Neural progenitor cell (in vitro differentiated cells): ENCODE data around the gene KLRC3. TPM values are rescaled to one million over a fixed set of nuclear protein-coding genes. Genes with fewer than 3 reads are reported as not detected.
A peak's percentile ranks its signal among the peaks of the same experiment; 100 is the strongest.
"Not testable (repeated sequence)": the region's sequence is repeated elsewhere in the genome, so short reads cannot be mapped to it uniquely, and the experiment has no call there.

Experiments used
- DNase-seq: peaks from one replicate; pipeline ENCODE4 v3.0.0-alpha.2; 2016; ENCODE audit warnings: low spot score
- H2AFZ ChIP-seq: fragments of 200-600 bp; sonication (generic); replicated peaks from 2 replicates; pipeline ENCODE4 v1.6.1; 2016; ENCODE audit warnings: antibody characterized with exemption
- H3F3A ChIP-seq: fragments of 200-600 bp; sonication (generic); 2 replicates; pipeline ENCODE4 v1.6.1; 2016; ENCODE audit warnings: antibody characterized with exemption, low read depth
- H3K27ac ChIP-seq: fragments of 200-600 bp; sonication (generic); 2 replicates; pipeline ENCODE4 v1.5.1; 2016; ENCODE audit warnings: mild to moderate bottlenecking
- H3K27me3 ChIP-seq: fragments of 200-600 bp; sonication (generic); 2 replicates; pipeline ENCODE4 v1.6.1; 2016; ENCODE audit warnings: mild to moderate bottlenecking, moderate library complexity
- H3K36me3 ChIP-seq: fragments of 200-600 bp; sonication (generic); 2 replicates; pipeline ENCODE4 v1.5.1; 2016
- H3K4me1 ChIP-seq: fragments of 200-600 bp; sonication (generic); 2 replicates; pipeline ENCODE4 v1.6.1; 2016; ENCODE audit warnings: mixed run types
- H3K4me2 ChIP-seq: fragments of 200-600 bp; sonication (generic); 2 replicates; pipeline ENCODE4 v1.6.1; 2016
- H3K4me3 ChIP-seq: fragments of 200-600 bp; sonication (generic); 2 replicates; pipeline ENCODE4 v1.5.1; 2016
- H3K79me2 ChIP-seq: fragments of 200-600 bp; sonication (generic); 2 replicates; pipeline ENCODE4 v1.6.1; 2016; ENCODE audit warnings: low read depth
- H3K9ac ChIP-seq: fragments of 200-600 bp; sonication (generic); 2 replicates; pipeline ENCODE4 v1.6.1; 2016
- H3K9me3 ChIP-seq: fragments of 200-600 bp; sonication (generic); 2 replicates; pipeline ENCODE4 v1.5.1; 2016; ENCODE audit warnings: low read depth
- H4K20me1 ChIP-seq: fragments of 200-600 bp; sonication (generic); 2 replicates; pipeline ENCODE4 v1.6.1; 2016; ENCODE audit warnings: low read depth
- H3K27ac Mint-ChIP-seq: 3 replicates; pipeline ENCODE4 v1.8.0; 2021; ENCODE audit warnings: mixed read lengths
- H3K27me3 Mint-ChIP-seq: 2 replicates; pipeline ENCODE4 v1.8.0; 2022; ENCODE audit warnings: low read depth, mild to moderate bottlenecking, inconsistent platforms, moderate library complexity, mixed read lengths; ENCODE audit not compliant: insufficient read depth
- H3K36me3 Mint-ChIP-seq: 3 replicates; pipeline ENCODE4 v1.8.0; 2021; ENCODE audit warnings: mixed read lengths
- H3K4me1 Mint-ChIP-seq: 3 replicates; pipeline ENCODE4 v1.8.0; 2021; ENCODE audit warnings: mixed read lengths
- H3K4me3 Mint-ChIP-seq: 3 replicates; pipeline ENCODE4 v1.8.0; 2021; ENCODE audit warnings: mild to moderate bottlenecking, moderate library complexity, mixed read lengths
- H3K9me3 Mint-ChIP-seq: 3 replicates; pipeline ENCODE4 v1.8.0; 2020; ENCODE audit warnings: mixed read lengths
- CTCF ChIP-seq: fragments of 200-600 bp; sonication (generic); IDR thresholded peaks from 2 replicates; pipeline ENCODE4 v1.5.1; 2017; ENCODE audit warnings: antibody characterized with exemption, mild to moderate bottlenecking
- EZH2 ChIP-seq: fragments of 200-600 bp; sonication (generic); IDR thresholded peaks from 2 replicates; pipeline ENCODE4 v1.6.1; 2017; ENCODE audit warnings: antibody characterized with exemption, mild to moderate bottlenecking, moderate library complexity
- EZH2phosphoT487 ChIP-seq: fragments of 200-600 bp; sonication (generic); IDR thresholded peaks from 2 replicates; pipeline ENCODE4 v1.6.1; 2017; ENCODE audit warnings: antibody characterized with exemption
- total RNA-seq: library from RNA; depleted of rRNA; stranded (reverse); fragments of >200 nt; gene quantifications from 2 replicates; pipeline ENCODE4 v1.2.3, GENCODE V29; 2015; ENCODE audit warnings: low replicate concordance

The KLRC3 gene
- total RNA-seq, 1 donor from 2014 or later = not detected

- H3K4me2 ChIP-seq = no peak overlapping the region
- H2AFZ ChIP-seq = no peak overlapping the region
- no peaks in the 10 kb centered on the region for H3K9me3 ChIP-seq
- H3K79me2 ChIP-seq = no peaks in the 10 kb centered on the region
- no peak overlapping the region for H3K4me3 Mint-ChIP-seq
- no peaks in the 10 kb centered on the region for H3K27me3 ChIP-seq
- no peaks in the 10 kb centered on the region for H3K4me1 Mint-ChIP-seq
- DNase-seq = no peak
- H3F3A ChIP-seq = no peaks in the 10 kb centered on the region
- no peaks in the 10 kb centered on the region for H3K9me3 Mint-ChIP-seq
- no peak overlapping the region for H3K9ac ChIP-seq
- no peak overlapping the region for H3K27ac Mint-ChIP-seq
- TF ChIP-seq EZH2 = no peak
- no peak for TF ChIP-seq CTCF
- no peak for TF ChIP-seq EZH2phosphoT487
- no peaks in the 10 kb centered on the region for H3K4me1 ChIP-seq
- no peaks in the 10 kb centered on the region for H4K20me1 ChIP-seq
- no peaks in the 10 kb centered on the region for H3K27me3 Mint-ChIP-seq
- H3K27ac ChIP-seq = no peak overlapping the region
- H3K4me3 ChIP-seq = no peak overlapping the region
- no peaks in the 10 kb centered on the region for H3K36me3 ChIP-seq
- H3K36me3 Mint-ChIP-seq = no peaks in the 10 kb centered on the region
Observed at GRCh38 chr12:10448236-10448635, 27.8 kb upstream of the KLRC3 start.

- not testable (repeated sequence) for H3K4me1 ChIP-seq, H3K9ac ChIP-seq, H3K9me3 ChIP-seq, H3K27ac Mint-ChIP-seq, H3K79me2 ChIP-seq, H3K27ac ChIP-seq, H3K27me3 Mint-ChIP-seq, DNase-seq, H3K9me3 Mint-ChIP-seq, H2AFZ ChIP-seq, H3K27me3 ChIP-seq, H3F3A ChIP-seq, H3K4me1 Mint-ChIP-seq, H3K4me3 Mint-ChIP-seq, H4K20me1 ChIP-seq, H3K36me3 Mint-ChIP-seq, H3K4me2 ChIP-seq, H3K4me3 ChIP-seq, H3K36me3 ChIP-seq
Observed at GRCh38 chr12:10446052-10446451, 25.7 kb upstream of the KLRC3 start.

- H3F3A ChIP-seq, H3K4me2 ChIP-seq, H3K36me3 ChIP-seq, H3K9ac ChIP-seq, H3K4me3 Mint-ChIP-seq, H3K4me1 Mint-ChIP-seq, H3K27ac Mint-ChIP-seq, H3K27ac ChIP-seq, H3K4me3 ChIP-seq, H3K36me3 Mint-ChIP-seq, H3K79me2 ChIP-seq, DNase-seq, H4K20me1 ChIP-seq, H3K9me3 ChIP-seq, H3K4me1 ChIP-seq, H3K27me3 Mint-ChIP-seq, H3K9me3 Mint-ChIP-seq, H3K27me3 ChIP-seq: not testable (repeated sequence)
- peak overlapping the region; percentile 2 for H2AFZ ChIP-seq
Observed at GRCh38 chr12:10441144-10441543, 20.7 kb upstream of the KLRC3 start.

GRCh38 chr12:10439608-10440274 is 19.3 kb upstream of the KLRC3 start:
- not testable (repeated sequence) for H4K20me1 ChIP-seq, H3K4me1 ChIP-seq, H3K27me3 Mint-ChIP-seq, H3K36me3 Mint-ChIP-seq, DNase-seq, H3K4me1 Mint-ChIP-seq, H3K27ac ChIP-seq, H3F3A ChIP-seq, H2AFZ ChIP-seq, H3K27me3 ChIP-seq, H3K9me3 Mint-ChIP-seq, H3K4me2 ChIP-seq, H3K4me3 Mint-ChIP-seq, H3K9ac ChIP-seq, H3K27ac Mint-ChIP-seq, H3K36me3 ChIP-seq, H3K9me3 ChIP-seq, H3K4me3 ChIP-seq, H3K79me2 ChIP-seq

GRCh38 chr12:10437601-10438000 is 17.2 kb upstream of the KLRC3 start:
- H3K36me3 Mint-ChIP-seq, H3K9me3 ChIP-seq, DNase-seq, H3K79me2 ChIP-seq, H3F3A ChIP-seq, H3K4me2 ChIP-seq, H3K9me3 Mint-ChIP-seq, H4K20me1 ChIP-seq, H3K4me1 ChIP-seq, H3K4me1 Mint-ChIP-seq, H3K4me3 ChIP-seq, H3K27ac Mint-ChIP-seq, H3K4me3 Mint-ChIP-seq, H2AFZ ChIP-seq, H3K27me3 ChIP-seq, H3K27me3 Mint-ChIP-seq, H3K27ac ChIP-seq, H3K36me3 ChIP-seq, H3K9ac ChIP-seq: not testable (repeated sequence)

- not testable (repeated sequence) for H3K4me1 ChIP-seq, H3K27me3 ChIP-seq, H3K9ac ChIP-seq, H3K27ac Mint-ChIP-seq, H3K4me1 Mint-ChIP-seq, H3K36me3 ChIP-seq, H3K27ac ChIP-seq, DNase-seq, H2AFZ ChIP-seq, H3K9me3 Mint-ChIP-seq, H3K4me2 ChIP-seq, H3K79me2 ChIP-seq, H3K4me3 ChIP-seq, H4K20me1 ChIP-seq, H3K27me3 Mint-ChIP-seq, H3K36me3 Mint-ChIP-seq, H3K4me3 Mint-ChIP-seq, H3F3A ChIP-seq, H3K9me3 ChIP-seq
Observed at GRCh38 chr12:10435816-10436215, 15.4 kb upstream of the KLRC3 start, which contains the start of gene KLRC2. KLRC2 (minus strand) TSS chr12:10436010; CDS start chr12:10435986, 24 bp downstream.

GRCh38 chr12:10430623-10431022 is 10.2 kb upstream of the KLRC3 start:
- H3K4me3 Mint-ChIP-seq, H3K27ac Mint-ChIP-seq, H3K36me3 Mint-ChIP-seq, H4K20me1 ChIP-seq, H3K9me3 Mint-ChIP-seq, H3K79me2 ChIP-seq, H3K4me1 ChIP-seq, H3K4me3 ChIP-seq, H3K27me3 Mint-ChIP-seq, H3K4me2 ChIP-seq, H3K4me1 Mint-ChIP-seq, H3F3A ChIP-seq, DNase-seq, H3K27me3 ChIP-seq, H3K9ac ChIP-seq, H2AFZ ChIP-seq, H3K27ac ChIP-seq, H3K36me3 ChIP-seq, H3K9me3 ChIP-seq: not testable (repeated sequence)
